Upper lobe of left lung (tissue), 6 donors: Measurements from ENCODE around the gene ATP4B. TPM values are rescaled to one million over a fixed set of nuclear protein-coding genes. Genes with fewer than 3 reads are reported as not detected.
"Not testable (repeated sequence)": the region's sequence is repeated elsewhere in the genome, so short reads cannot be mapped to it uniquely, and the experiment has no call there.

Experiments
- ATAC-seq, 2 donors: fragments of 200-7000 bp; cut with Tn5 transposase; one replicate each; pipeline ENCODE4 v1.9.1; 2022; ENCODE audit warnings: mild to moderate bottlenecking in 2 of 2, moderate library complexity in 2 of 2; ENCODE audit not compliant: low FRiP score in 2 of 2
- DNase-seq, 2 donors: peaks; one replicate each; pipeline ENCODE4 v3.0.0-alpha.2; 2019 to 2020
- H3K27ac ChIP-seq, 4 donors: fragments of 200-600 bp; sonication (generic); one replicate each; pipeline ENCODE4 v1.5.1; 2016 to 2019
- H3K27me3 ChIP-seq, 4 donors: fragments of 200-600 bp; sonication (generic); one replicate each; pipeline ENCODE4 v1.5.1; 2017 to 2019
- H3K36me3 ChIP-seq, 4 donors: fragments of 200-600 bp; sonication (generic); one replicate each; pipeline ENCODE4 v1.5.1; 2016 to 2019
- H3K4me1 ChIP-seq, 4 donors: fragments of 200-600 bp; sonication (generic); one replicate each; pipeline ENCODE4 v1.5.1; 2018 to 2019
- H3K4me3 ChIP-seq, 4 donors: fragments of 200-600 bp; sonication (generic); one replicate each; pipeline ENCODE4 v1.5.1; 2017 to 2019; ENCODE audit warnings: mild to moderate bottlenecking in 2 of 4, moderate library complexity in 1 of 4
- H3K9me3 ChIP-seq, 4 donors: fragments of 200-600 bp; sonication (generic); one replicate each; pipeline ENCODE4 v1.5.1; 2018 to 2019
- EP300 ChIP-seq, 4 donors: sonication (generic); formaldehyde crosslinking; IDR thresholded peaks; one replicate each; pipeline ENCODE4 v1.5.1; 2017; ENCODE audit warnings: antibody characterized with exemption in 4 of 4, control low read depth in 2 of 4
- POLR2A ChIP-seq, 4 donors: fragments of 450-650 bp; IDR thresholded peaks; one replicate each; pipeline ENCODE4 v1.5.1; 2016 to 2017; ENCODE audit warnings: antibody characterized with exemption in 4 of 4, mild to moderate bottlenecking in 2 of 4
- POLR2AphosphoS5 ChIP-seq, 2 donors: sonication (generic); formaldehyde crosslinking; IDR thresholded peaks; one replicate each; pipeline ENCODE4 v1.5.1; 2017; ENCODE audit warnings: antibody characterized with exemption in 2 of 2
- WGBS, 2 donors: methylation state at CpG; one replicate each; pipeline ENCODE4 v1.1.5; 2017 to 2018; 5-methylcytosine and 5-hydroxymethylcytosine counted together
- total RNA-seq, 6 donors: library from RNA; depleted of rRNA in 4 of 6; stranded (reverse); fragments of >200 nt in 4 of 6; gene quantifications; one replicate each; pipeline versions ENCODE4 v1.1.0 to v1.2.1, GENCODE V29; 2016 to 2021
- TF ChIP-seq, protein P1 (sequence below), 6 experiments: fragments of 450-650 bp in 4 of 6; fragments of 200-600 bp in 2 of 6; sonication (generic) in 2 of 6; IDR thresholded peaks; one replicate each; pipeline ENCODE4 v1.5.1; 2016 to 2019; ENCODE audit warnings: antibody characterized with exemption in 6 of 6
- donor health status: DM: no; HTN: no; CAD: no; lungs with moderate emphysema.
- donor health status: DM: no; HTN: yes; CAD: no; lungs with severe emphysema.

ATP4B gene
- total RNA-seq, 6 donors from 2014 or later: not detected

- no peak for ATAC-seq
- Histone ChIP-seq H3K36me3 (peaks cover 0 to 32% (median 23%) of the 10 kb centered on the region in 4 donors), H3K27ac (no peak overlapping the region), H3K4me3 (no peak overlapping the region), H3K27me3 (no peaks in the 10 kb centered on the region), H3K4me1 (no peaks in the 10 kb centered on the region), H3K9me3 (no peaks in the 10 kb centered on the region)
- WGBS, 2 donors: 90 to 93% methylated on average over 13 to 16 of the region's 16 CpGs
- DNase-seq: peak in 1 of 2 donors; percentile 57
- no peak for TF ChIP-seq POLR2A (IDR thresholded peaks at IDR 0.05)
- TF ChIP-seq, protein P1, sequence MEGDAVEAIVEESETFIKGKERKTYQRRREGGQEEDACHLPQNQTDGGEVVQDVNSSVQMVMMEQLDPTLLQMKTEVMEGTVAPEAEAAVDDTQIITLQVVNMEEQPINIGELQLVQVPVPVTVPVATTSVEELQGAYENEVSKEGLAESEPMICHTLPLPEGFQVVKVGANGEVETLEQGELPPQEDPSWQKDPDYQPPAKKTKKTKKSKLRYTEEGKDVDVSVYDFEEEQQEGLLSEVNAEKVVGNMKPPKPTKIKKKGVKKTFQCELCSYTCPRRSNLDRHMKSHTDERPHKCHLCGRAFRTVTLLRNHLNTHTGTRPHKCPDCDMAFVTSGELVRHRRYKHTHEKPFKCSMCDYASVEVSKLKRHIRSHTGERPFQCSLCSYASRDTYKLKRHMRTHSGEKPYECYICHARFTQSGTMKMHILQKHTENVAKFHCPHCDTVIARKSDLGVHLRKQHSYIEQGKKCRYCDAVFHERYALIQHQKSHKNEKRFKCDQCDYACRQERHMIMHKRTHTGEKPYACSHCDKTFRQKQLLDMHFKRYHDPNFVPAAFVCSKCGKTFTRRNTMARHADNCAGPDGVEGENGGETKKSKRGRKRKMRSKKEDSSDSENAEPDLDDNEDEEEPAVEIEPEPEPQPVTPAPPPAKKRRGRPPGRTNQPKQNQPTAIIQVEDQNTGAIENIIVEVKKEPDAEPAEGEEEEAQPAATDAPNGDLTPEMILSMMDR (IDR thresholded peaks at IDR 0.05): no peak
- no peak for TF ChIP-seq POLR2AphosphoS5 (IDR thresholded peaks at IDR 0.05)
- no peak for TF ChIP-seq EP300 (IDR thresholded peaks at IDR 0.05)
Measured at GRCh38 chr13:113627136-113627535, 30.9 kb downstream of the ATP4B start.

DNA sequence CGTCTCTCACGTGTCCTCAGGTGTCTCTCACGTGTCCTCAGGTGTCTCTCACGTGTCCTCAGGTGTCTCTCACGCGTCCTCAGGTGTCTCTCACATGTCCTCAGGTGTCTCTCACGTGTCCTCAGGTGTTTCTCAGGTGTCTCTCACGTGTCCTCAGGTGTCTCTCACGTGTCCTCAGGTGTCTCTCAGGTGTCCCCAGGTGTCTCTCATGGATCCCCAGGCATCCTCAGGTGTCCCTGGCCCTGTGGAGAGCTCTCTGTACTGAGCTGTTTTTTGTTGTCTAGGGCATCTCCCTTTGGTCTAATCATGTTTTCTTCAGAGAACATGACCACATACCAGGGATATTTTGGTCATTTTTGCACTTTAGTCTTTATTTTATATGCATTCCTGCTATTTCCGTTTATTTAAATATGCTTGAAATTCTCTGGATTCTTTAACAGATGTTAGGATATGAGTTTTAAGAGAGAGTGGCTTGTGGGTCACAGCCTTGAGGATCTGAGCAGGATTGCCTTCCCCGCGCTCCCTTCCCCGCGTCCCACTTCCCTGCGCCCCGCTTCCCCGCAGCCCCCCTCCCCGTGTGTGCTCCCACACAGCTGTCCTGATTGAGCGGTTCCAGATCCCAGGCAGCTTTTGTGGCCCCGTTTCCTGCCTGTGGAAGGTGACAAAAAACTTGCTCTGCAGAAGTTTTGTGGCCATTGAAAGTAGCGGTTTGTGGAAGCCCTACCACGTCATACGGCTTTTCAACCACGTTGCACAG is 31.9 kb downstream of the ATP4B start:
- peaks cover 0 to 22% (median 15%) of the 10 kb centered on the region in 4 donors for H3K36me3 ChIP-seq
- WGBS, 2 donors: 82 to 83% methylated on average over 24 of the region's 24 CpGs
- H3K4me3 ChIP-seq: no peak overlapping the region

DNA sequence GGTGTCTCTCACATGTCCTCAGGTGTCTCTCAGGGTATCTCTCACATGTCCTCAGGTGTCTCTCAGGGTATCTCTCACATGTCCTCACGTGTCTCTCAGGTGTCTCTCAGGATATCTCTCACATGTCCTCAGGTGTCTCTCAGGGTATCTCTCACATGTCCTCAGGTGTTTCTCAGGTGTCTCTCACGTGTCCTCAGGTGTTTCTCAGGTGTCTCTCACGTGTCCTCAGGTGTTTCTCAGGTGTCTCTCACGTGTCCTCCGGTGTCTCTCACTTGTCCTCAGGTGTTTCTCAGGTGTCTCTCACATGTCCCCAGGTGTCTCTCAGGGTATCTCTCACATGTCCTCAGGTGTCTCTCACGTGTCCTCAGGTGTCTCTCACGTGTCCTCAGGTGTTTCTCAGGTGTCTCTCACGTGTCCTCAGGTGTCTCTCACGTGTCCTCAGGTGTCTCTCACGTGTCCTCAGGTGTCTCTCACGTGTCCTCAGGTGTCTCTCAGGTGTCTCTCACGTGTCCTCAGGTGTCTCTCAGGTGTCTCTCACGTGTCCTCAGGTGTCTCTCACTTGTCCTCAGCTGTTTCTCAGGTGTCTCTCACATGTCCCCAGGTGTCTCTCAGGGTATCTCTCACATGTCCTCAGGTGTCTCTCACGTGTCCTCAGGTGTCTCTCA is 33.2 kb downstream of the ATP4B start:
- not testable (repeated sequence) for DNase-seq, H3K4me1 ChIP-seq, H3K4me3 ChIP-seq, ATAC-seq, H3K27ac ChIP-seq, H3K27me3 ChIP-seq, H3K9me3 ChIP-seq
- peaks cover 0 to 19% (median 7%) of the 10 kb centered on the region in 4 donors for H3K36me3 ChIP-seq
- 90 to 93% methylated on average over 14 of the region's 14 CpGs for WGBS, 2 donors

More for the DNA sequence above, 31.9 kb downstream of the ATP4B start:
- DNase-seq: no peak
- Histone ChIP-seq H3K27ac (no peak overlapping the region), H3K27me3 (no peaks in the 10 kb centered on the region), H3K9me3 (no peaks in the 10 kb centered on the region), H3K4me1 (no peaks in the 10 kb centered on the region)
- ATAC-seq: no peak
- TF ChIP-seq POLR2AphosphoS5 (IDR thresholded peaks at IDR 0.05) (no peak), EP300 (IDR thresholded peaks at IDR 0.05) (no peak), POLR2A (IDR thresholded peaks at IDR 0.05) (no peak)
- TF ChIP-seq, protein P1 (IDR thresholded peaks at IDR 0.05): no peak

DNA sequence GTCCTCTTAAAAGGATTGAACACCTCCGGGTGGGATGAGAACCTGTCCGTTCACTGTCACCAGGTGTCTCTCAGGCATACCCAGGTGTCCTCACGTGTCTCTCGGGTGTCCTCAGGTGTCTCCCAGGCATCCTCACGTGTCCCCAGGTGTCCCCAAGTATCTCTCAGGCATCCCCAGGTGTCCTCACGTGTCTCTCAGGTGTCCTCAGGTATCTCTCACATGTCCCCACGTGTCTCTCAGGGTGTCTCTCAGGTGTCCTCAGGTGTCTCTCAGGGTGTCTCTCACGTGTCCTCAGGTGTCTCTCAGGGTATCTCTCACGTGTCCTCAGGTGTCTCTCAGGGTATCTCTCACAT is 33.8 kb downstream of the ATP4B start:
- DNase-seq (no peak), ATAC-seq (no peak)
- TF ChIP-seq, protein P1 (IDR thresholded peaks at IDR 0.05): no peak
- TF ChIP-seq POLR2AphosphoS5 (IDR thresholded peaks at IDR 0.05) (no peak), EP300 (IDR thresholded peaks at IDR 0.05) (no peak), POLR2A (IDR thresholded peaks at IDR 0.05) (no peak)
- Histone ChIP-seq H3K36me3 (peaks cover 0 to 19% (median 6%) of the 10 kb centered on the region in 4 donors), H3K4me3 (no peak overlapping the region), H3K9me3 (no peaks in the 10 kb centered on the region), H3K27ac (no peak overlapping the region), H3K27me3 (no peaks in the 10 kb centered on the region), H3K4me1 (no peaks in the 10 kb centered on the region)
- WGBS, 2 donors: 90 to 92% methylated on average over 4 to 9 of the region's 9 CpGs

- Histone ChIP-seq H3K9me3 (no peaks in the 10 kb centered on the region), H3K36me3 (peaks cover 0 to 19% (median 4%) of the 10 kb centered on the region in 4 donors), H3K4me3 (no peak overlapping the region), H3K4me1 (no peaks in the 10 kb centered on the region), H3K27ac (no peak overlapping the region), H3K27me3 (no peaks in the 10 kb centered on the region)
- WGBS, 2 donors: 85 to 90% methylated on average over 9 to 19 of the region's 20 CpGs
- peak; percentile 52 to 64 for ATAC-seq
- TF ChIP-seq POLR2AphosphoS5 (IDR thresholded peaks at IDR 0.05) (no peak), EP300 (IDR thresholded peaks at IDR 0.05) (no peak), POLR2A (IDR thresholded peaks at IDR 0.05) (no peak)
- TF ChIP-seq, protein P1 (IDR thresholded peaks at IDR 0.05): no peak
- DNase-seq: peak in 1 of 2 donors; percentile 83
Measured at GRCh38 chr13:113623491-113624234, 34.3 kb downstream of the ATP4B start.
